Peyer's patch (tissue), 4 donors: Measurements from ENCODE around the gene NKAIN2.

Experiments
- CTCF ChIP-seq, 6 experiments: fragments of 450-650 bp in 4 of 6; fragments of 200-600 bp in 2 of 6; sonication (generic) in 1 of 6; IDR thresholded peaks; one replicate each; pipeline ENCODE4 v1.5.1; 2017 to 2019; ENCODE audit warnings: antibody characterized with exemption in 6 of 6, mild to moderate bottlenecking in 3 of 6, moderate library complexity in 1 of 6
- POLR2A ChIP-seq, 2 donors: fragments of 450-650 bp; IDR thresholded peaks; one replicate each; pipeline ENCODE4 v1.5.1; 2017; ENCODE audit warnings: antibody characterized with exemption in 2 of 2, mild to moderate bottlenecking in 2 of 2, moderate library complexity in 2 of 2

GRCh38 chr6:124324237-124324636 is 520.6 kb downstream of the NKAIN2 start:
- TF ChIP-seq CTCF (IDR thresholded peaks at IDR 0.05) (no peak), POLR2A (IDR thresholded peaks at IDR 0.05) (no peak)
